ENCODE measurements around the gene MR1. TPM values are rescaled to one million over a fixed set of nuclear protein-coding genes. Genes with fewer than 3 reads are reported as not detected.

Gene MR1
- total RNA-seq, 2 experiments from 2014 or later = 16.2 to 18.1 TPM

DNA sequence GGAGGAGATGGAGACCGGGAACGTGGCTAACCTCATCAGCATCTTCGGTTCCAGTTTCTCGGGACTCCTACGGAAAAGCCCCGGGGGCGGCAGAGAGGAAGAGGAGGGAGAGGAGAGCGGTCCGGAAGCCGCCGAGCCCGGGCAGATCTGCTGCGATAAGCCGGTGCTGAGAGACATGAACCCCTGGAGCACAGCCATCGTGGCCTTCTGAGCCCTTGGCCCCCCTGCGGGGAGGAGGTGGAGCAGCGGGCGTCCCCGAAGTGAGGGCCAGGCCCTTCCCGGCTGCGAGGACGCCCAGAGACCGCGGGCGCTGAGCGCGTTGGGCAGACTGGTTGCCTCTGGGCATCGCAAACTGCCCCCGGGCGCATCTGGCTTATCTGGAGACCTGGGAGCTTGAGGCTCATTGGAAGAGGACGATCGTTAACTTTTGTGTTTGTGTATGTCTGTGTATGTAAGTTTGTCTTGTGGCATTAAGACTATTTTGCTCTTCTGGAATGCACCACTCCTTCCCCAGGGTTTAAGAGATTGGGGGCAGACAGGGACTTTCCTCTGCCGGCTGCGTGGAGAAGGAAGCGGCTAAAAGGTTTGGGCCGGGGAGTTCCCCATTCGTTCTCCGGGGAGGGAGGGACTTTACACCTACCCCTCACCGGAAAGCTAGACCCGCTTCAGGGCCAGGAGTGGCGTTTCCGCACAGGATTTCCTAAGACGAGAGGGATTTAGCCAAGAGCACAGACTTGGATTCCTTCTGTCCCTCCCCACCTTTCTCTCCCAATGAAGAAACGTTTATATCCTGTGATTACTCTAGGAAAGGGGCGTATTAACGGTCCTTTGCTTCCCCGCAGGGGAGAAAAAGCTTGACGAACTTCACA, 56.1 kb downstream of the MR1 start:
- DNase-seq = peak in 13 of 14 experiments; percentile 50 to 95 (median 65)
- no peaks in the 10 kb centered on the region for H3K27me3 Mint-ChIP-seq
- no peaks in the 10 kb centered on the region for H3K9me3 Mint-ChIP-seq
- ATAC-seq (ENCODE audit: poor library complexity) = peak; percentile 55
- H3K4me3 ChIP-seq (ENCODE audit: low read length) = peak overlapping the region; percentile 90
- peak overlapping the region; percentile 95 to 97 for H3K27ac ChIP-seq (ENCODE audit: low read depth in 1 of 2, low read length in 2 of 2)
- peaks cover 9% of the 10 kb centered on the region for H3K4me1 ChIP-seq (ENCODE audit: insufficient read depth, low read length)
- intact Hi-C loops (cut with DNase I, micrococcal nuclease) = loop anchor here (1.0 to 10.0 kb wide), 5 partner anchors 14 to 1205 kb away; partner anchors contain the start of genes MR1 (in 1 of the 2), STX6 (in 1 of the 2), TOR1AIP1 (in 1 of the 2) and XPR1 (in 1 of the 2)
- ChIA-PET CTCF (interaction anchor here (0.7 to 4.3 kb wide), 6 partner anchors 9 to 335 kb away, joined by 3 to 31 read pairs (median 4); no protein-coding TSS in a partner anchor), POLR2A (interaction anchor here (0.9 to 6.5 kb wide), 22 partner anchors 10 to 1208 kb away, joined by 3 to 231 read pairs (median 6); partner anchors contain the start of genes ACBD6, MR1 and TOR1AIP1)
- H3K36me3 Mint-ChIP-seq (ENCODE audit: low read depth) = peaks cover 18% of the 10 kb centered on the region
- peaks cover 46% of the 10 kb centered on the region for H3K4me1 Mint-ChIP-seq (ENCODE audit: low read depth)
- H3K4me3 Mint-ChIP-seq = peak overlapping the region; percentile 95
- TF ChIP-seq, protein P1, sequence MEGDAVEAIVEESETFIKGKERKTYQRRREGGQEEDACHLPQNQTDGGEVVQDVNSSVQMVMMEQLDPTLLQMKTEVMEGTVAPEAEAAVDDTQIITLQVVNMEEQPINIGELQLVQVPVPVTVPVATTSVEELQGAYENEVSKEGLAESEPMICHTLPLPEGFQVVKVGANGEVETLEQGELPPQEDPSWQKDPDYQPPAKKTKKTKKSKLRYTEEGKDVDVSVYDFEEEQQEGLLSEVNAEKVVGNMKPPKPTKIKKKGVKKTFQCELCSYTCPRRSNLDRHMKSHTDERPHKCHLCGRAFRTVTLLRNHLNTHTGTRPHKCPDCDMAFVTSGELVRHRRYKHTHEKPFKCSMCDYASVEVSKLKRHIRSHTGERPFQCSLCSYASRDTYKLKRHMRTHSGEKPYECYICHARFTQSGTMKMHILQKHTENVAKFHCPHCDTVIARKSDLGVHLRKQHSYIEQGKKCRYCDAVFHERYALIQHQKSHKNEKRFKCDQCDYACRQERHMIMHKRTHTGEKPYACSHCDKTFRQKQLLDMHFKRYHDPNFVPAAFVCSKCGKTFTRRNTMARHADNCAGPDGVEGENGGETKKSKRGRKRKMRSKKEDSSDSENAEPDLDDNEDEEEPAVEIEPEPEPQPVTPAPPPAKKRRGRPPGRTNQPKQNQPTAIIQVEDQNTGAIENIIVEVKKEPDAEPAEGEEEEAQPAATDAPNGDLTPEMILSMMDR (IDR thresholded peaks at IDR 0.05) = no peak
- H3K27me3 ChIP-seq (ENCODE audit: control insufficient read depth in 1 of 2, insufficient read depth in 2 of 2, low read length in 2 of 2) = no peaks in the 10 kb centered on the region
- no peaks in the 10 kb centered on the region for H3K9me3 ChIP-seq (ENCODE audit: control insufficient read depth in 1 of 2, insufficient read depth in 1 of 2, low read length in 2 of 2)
- peak overlapping the region; percentile 93 for H3K27ac Mint-ChIP-seq
- H3K36me3 ChIP-seq (ENCODE audit: insufficient read depth, low read length) = peaks cover 12% of the 10 kb centered on the region

DNA sequence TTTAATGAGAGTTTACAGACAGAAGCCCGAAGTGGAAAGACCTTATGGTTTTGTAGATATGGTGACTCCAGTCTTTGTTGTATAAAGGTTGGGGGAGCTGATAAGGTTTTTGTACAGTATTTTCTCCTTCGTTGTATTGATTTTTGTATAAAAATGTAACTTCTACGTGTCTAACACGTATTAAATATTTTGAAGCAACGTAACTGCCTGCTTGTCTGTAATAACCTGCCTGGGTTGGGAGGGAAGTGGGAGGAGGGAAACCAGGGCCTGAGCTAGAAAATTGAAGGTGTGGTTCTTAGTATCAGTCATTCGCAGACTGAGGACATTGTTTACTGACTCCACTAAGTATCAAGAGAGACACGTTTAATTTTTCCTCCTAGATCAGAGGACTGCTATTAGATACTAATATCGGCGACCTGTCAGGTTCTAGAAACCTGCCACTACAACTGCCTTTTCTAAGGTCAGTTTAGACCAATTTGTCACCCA, 56.9 kb downstream of the MR1 start:
- Mint-ChIP-seq H3K4me1 (ENCODE audit: low read depth) (peaks cover 46% of the 10 kb centered on the region), H3K4me3 (peak overlapping the region; percentile 95), H3K9me3 (no peaks in the 10 kb centered on the region), H3K27me3 (no peaks in the 10 kb centered on the region), H3K27ac (peak overlapping the region; percentile 93), H3K36me3 (ENCODE audit: low read depth) (peaks cover 18% of the 10 kb centered on the region)
- TF ChIP-seq, protein P1 (IDR thresholded peaks at IDR 0.05) = no peak
- H3K9me3 ChIP-seq (ENCODE audit: control insufficient read depth in 1 of 2, insufficient read depth in 1 of 2, low read length in 2 of 2) = no peaks in the 10 kb centered on the region
- intact Hi-C loops (cut with DNase I, micrococcal nuclease) = loop anchor here (1.0 to 10.0 kb wide), 2 partner anchors 14 to 1206 kb away; partner anchors contain the start of gene TOR1AIP1 (in 1 of the 2)
- CTCF ChIA-PET = interaction anchor here (1.2 to 4.3 kb wide), 5 partner anchors 8 to 334 kb away, joined by 3 to 31 read pairs (median 6); no protein-coding TSS in a partner anchor
- ATAC-seq (ENCODE audit: poor library complexity) = peak; percentile 18
- H3K4me3 ChIP-seq (ENCODE audit: low read length) = peak overlapping the region; percentile 90
- DNase-seq = peak in 9 of 14 experiments; percentile 14 to 74 (median 26)
- H3K27me3 ChIP-seq (ENCODE audit: control insufficient read depth in 1 of 2, insufficient read depth in 2 of 2, low read length in 2 of 2) = no peaks in the 10 kb centered on the region
- POLR2A ChIA-PET = interaction anchor here (0.9 to 6.5 kb wide), 16 partner anchors 12 to 1208 kb away, joined by 3 to 231 read pairs (median 6); partner anchors contain the start of genes ACBD6, MR1 and TOR1AIP1
- peaks cover 9% of the 10 kb centered on the region for H3K4me1 ChIP-seq (ENCODE audit: insufficient read depth, low read length)
- H3K27ac ChIP-seq (ENCODE audit: low read depth in 1 of 2, low read length in 2 of 2) = peak overlapping the region; percentile 95 to 97
- peaks cover 12% of the 10 kb centered on the region for H3K36me3 ChIP-seq (ENCODE audit: insufficient read depth, low read length)

DNA sequence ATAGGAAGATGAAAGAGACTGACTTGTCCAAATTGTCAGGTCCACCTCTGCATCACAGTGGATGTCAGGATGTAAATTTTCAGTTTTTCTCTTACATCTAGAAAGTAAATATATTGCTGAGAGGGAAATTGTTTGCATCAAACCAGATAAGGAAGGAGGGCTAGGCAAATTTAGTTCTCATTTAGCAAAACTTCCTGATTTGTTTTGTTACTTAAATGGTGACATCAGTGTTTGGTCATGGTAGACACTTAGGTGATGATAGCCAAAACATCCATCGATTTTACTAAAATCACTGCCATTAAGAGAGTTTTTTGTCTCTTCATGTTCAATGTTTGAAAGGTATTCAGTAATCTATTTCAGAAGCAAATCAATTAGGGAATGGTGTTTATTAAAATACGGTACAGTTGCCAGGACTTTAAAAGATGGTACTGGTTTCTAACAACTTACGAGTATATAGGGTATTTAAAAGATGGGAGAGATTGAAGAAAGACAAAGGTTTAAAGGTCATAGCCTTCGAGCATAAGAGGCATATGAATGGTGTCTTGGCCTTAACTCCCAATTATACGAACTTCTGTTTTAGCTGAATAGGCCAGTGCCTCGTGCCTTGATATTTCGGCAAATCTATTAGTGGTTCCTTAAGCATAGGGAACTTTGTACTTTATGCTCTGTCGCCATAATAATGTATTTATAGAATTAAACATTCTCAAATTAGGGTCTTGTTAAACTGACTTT, 57.7 kb downstream of the MR1 start:
- Histone ChIP-seq H3K27me3 (ENCODE audit: control insufficient read depth in 1 of 2, insufficient read depth in 2 of 2, low read length in 2 of 2) (no peaks in the 10 kb centered on the region), H3K4me3 (ENCODE audit: low read length) (peak overlapping the region; percentile 90), H3K4me1 (ENCODE audit: insufficient read depth, low read length) (peaks cover 9% of the 10 kb centered on the region), H3K27ac (ENCODE audit: low read depth in 1 of 2, low read length in 2 of 2) (peak overlapping the region; percentile 95 to 97), H3K9me3 (ENCODE audit: control insufficient read depth in 1 of 2, insufficient read depth in 1 of 2, low read length in 2 of 2) (no peaks in the 10 kb centered on the region), H3K36me3 (ENCODE audit: insufficient read depth, low read length) (peaks cover 12% of the 10 kb centered on the region)
- Mint-ChIP-seq H3K27ac (peak overlapping the region; percentile 93), H3K4me3 (peak overlapping the region; percentile 95), H3K4me1 (ENCODE audit: low read depth) (peaks cover 46% of the 10 kb centered on the region), H3K9me3 (no peaks in the 10 kb centered on the region), H3K27me3 (no peaks in the 10 kb centered on the region), H3K36me3 (ENCODE audit: low read depth) (peaks cover 18% of the 10 kb centered on the region)
- ATAC-seq (ENCODE audit: poor library complexity) (no peak), DNase-seq (no peak)
- CTCF ChIA-PET = interaction anchor here (1.1 to 4.3 kb wide), 7 partner anchors 7 to 333 kb away, joined by 3 to 31 read pairs (median 6); partner anchors contain the start of gene STX6
- POLR2A ChIA-PET = interaction anchor here (1.2 to 6.5 kb wide), 8 partner anchors 11 to 1209 kb away, joined by 4 to 231 read pairs (median 15); partner anchors contain the start of genes MR1 and TOR1AIP1
- intact Hi-C loops (cut with DNase I, micrococcal nuclease) = loop anchor here in 1 of 2 experiments (10.0 kb wide), 1 partner anchor 1207 kb away; the partner anchor contains the start of gene TOR1AIP1
- TF ChIP-seq, protein P1 (IDR thresholded peaks at IDR 0.05) = no peak
